Panc1 (cell line): Measurements from ENCODE around the gene FAM78A.

ENCODE experiments used
- TF ChIP-seq, protein P1 (sequence below), 2 experiments: IDR thresholded peaks; 2 replicates each; pipeline ENCODE4 v1.6.1; 2011 to 2012; ENCODE audit warnings: low read depth in 2 of 2, control low read depth in 1 of 2, low read length in 1 of 2, mild to moderate bottlenecking in 1 of 2, moderate library complexity in 1 of 2; ENCODE audit not compliant: insufficient read depth in 1 of 2
- TF ChIP-seq, protein P2 (sequence below): fragments of 450-650 bp; IDR thresholded peaks from 2 replicates; pipeline ENCODE4 v1.5.1; 2017; ENCODE audit warnings: mild to moderate bottlenecking

DNA sequence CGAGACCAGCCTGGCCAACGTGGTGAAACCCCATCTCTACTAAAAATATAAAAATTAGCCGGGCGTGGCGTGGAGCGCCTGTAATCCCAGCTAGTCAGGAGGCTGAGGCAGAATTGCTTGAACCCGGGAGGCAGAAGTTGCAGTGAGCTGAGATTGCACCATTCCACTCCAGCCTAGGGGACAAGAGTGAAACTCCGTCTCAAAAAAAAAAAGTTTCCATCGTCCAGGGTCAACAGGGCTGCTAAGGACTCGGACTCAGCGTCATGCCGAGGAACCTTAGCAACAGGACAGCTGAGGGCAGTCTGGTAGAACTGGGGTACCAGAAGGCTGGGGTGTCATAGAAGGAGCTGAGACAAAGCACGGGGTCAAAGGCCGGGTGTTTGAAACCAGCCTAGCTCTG, 21.7 kb downstream of the FAM78A start:
- TF ChIP-seq, protein P1, sequence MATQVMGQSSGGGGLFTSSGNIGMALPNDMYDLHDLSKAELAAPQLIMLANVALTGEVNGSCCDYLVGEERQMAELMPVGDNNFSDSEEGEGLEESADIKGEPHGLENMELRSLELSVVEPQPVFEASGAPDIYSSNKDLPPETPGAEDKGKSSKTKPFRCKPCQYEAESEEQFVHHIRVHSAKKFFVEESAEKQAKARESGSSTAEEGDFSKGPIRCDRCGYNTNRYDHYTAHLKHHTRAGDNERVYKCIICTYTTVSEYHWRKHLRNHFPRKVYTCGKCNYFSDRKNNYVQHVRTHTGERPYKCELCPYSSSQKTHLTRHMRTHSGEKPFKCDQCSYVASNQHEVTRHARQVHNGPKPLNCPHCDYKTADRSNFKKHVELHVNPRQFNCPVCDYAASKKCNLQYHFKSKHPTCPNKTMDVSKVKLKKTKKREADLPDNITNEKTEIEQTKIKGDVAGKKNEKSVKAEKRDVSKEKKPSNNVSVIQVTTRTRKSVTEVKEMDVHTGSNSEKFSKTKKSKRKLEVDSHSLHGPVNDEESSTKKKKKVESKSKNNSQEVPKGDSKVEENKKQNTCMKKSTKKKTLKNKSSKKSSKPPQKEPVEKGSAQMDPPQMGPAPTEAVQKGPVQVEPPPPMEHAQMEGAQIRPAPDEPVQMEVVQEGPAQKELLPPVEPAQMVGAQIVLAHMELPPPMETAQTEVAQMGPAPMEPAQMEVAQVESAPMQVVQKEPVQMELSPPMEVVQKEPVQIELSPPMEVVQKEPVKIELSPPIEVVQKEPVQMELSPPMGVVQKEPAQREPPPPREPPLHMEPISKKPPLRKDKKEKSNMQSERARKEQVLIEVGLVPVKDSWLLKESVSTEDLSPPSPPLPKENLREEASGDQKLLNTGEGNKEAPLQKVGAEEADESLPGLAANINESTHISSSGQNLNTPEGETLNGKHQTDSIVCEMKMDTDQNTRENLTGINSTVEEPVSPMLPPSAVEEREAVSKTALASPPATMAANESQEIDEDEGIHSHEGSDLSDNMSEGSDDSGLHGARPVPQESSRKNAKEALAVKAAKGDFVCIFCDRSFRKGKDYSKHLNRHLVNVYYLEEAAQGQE (IDR thresholded peaks at IDR 0.05; ENCODE audit: insufficient read depth in 1 of 2, low read depth in 2 of 2, low read length in 1 of 2), result no peak
- TF ChIP-seq, protein P2, sequence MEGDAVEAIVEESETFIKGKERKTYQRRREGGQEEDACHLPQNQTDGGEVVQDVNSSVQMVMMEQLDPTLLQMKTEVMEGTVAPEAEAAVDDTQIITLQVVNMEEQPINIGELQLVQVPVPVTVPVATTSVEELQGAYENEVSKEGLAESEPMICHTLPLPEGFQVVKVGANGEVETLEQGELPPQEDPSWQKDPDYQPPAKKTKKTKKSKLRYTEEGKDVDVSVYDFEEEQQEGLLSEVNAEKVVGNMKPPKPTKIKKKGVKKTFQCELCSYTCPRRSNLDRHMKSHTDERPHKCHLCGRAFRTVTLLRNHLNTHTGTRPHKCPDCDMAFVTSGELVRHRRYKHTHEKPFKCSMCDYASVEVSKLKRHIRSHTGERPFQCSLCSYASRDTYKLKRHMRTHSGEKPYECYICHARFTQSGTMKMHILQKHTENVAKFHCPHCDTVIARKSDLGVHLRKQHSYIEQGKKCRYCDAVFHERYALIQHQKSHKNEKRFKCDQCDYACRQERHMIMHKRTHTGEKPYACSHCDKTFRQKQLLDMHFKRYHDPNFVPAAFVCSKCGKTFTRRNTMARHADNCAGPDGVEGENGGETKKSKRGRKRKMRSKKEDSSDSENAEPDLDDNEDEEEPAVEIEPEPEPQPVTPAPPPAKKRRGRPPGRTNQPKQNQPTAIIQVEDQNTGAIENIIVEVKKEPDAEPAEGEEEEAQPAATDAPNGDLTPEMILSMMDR, result no peak
